Stimulated activated CD8-positive, alpha-beta memory T cell treated with anti-CD3 and anti-CD28 coated beads, Interleukin-7, amount 100 ng/mL, for 1 hour (primary cell): ENCODE data around the gene PCCB.
"Not testable (repeated sequence)": the region's sequence is repeated elsewhere in the genome, so short reads cannot be mapped to it uniquely, and the experiment has no call there.

Source experiments
- DNase-seq, 2 donors: peaks; one replicate each; pipeline ENCODE4 v3.0.0-alpha.2; 2020; ENCODE audit warnings: low read depth in 2 of 2

The PCCB gene

DNA sequence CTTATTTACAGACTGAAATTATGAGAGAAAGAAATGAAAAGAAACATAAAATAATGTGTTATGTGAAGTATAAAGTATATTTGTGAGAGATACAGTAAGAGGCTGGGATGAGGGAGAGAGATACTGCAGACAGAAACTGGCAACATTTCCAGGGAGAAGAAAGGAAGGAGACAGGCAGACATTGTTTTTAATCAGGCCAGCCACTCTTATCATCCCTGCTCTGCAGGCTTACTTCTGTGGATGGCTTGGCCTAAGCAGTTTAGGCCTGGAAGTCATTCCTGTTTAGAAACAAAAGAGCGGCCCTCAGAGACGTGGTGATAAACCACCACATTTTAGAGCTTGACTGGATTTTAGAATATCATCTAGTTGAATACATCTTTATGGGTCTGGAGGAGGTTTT lies 12.4 kb downstream of the PCCB start:
- no peak for DNase-seq

DNA sequence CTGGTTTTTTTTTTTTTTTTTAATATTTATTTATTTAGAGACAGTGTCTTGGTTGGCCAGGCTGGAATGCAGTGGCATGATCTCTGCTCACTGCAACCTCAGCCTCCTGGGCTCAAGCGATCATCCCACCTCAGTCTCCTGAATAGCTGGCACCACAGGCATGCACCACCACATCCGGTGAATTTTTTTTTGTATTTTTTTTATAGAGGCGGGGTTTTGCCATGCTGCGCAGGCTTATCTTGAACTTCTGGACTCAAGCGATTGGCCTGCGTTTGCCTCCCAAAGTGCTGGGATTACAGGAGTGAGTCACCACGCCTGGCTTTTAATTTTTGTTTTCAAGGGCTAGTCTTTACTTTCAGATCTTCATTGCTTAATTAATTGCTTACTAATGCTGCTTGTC lies 13.1 kb downstream of the PCCB start:
- DNase-seq, result no peak

DNA sequence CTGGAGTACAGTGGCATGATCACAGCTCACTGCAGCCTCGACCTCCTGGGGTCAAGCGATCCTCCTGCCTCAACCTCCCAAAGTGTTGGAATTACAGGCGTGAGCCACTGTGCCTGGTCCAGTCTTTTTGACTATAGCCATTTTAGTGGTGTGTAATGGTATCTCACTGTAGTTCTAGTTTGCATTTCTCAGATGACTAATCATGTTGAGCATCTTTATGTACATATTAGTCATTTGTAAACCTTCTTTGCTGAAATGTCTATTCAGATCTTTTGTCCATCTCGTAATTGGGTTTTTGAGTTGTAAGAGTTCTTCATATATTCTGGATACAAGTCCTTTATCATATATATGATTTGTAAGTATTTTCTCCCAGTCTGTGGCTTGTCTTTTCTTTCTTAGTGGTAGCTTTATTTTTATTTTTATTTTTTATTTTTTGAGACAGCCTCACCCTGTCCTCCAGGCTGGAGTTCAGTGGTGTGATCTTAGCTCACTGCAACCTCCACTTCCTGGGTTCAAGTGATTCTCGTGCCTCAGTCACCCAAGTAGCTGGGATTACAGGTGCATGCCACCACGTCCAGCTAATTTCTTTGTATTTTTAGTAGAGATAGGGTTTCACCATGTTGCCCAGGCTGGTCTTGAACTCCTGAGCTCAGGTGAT lies 16.5 kb downstream of the PCCB start:
- not testable (repeated sequence) for DNase-seq

DNA sequence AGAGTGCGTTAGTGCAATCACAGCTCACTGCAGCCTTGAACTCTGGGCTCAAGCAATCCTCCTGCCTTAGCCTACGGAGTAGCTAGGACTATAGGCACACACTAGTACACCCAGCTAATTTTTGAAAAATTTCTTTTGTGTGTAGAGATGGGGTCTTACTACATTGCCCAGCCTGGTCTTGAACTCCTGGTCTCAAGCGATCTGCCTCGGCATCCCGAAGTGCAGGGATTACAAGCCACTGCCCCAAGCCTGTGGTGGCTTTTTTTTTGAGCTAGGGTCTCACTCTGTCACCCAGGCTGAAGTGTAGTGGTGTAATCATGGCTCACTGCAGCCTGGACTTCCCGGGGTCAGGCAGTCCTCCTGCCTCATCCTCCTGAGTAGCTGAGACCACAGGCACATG lies 17.1 kb downstream of the PCCB start:
- no peak for DNase-seq

GRCh38 chr3:136270179-136270578 lies 20.0 kb downstream of the PCCB start:
- DNase-seq, result no peak

GRCh38 chr3:136271626-136272025 lies 21.5 kb downstream of the PCCB start:
- not testable (repeated sequence) for DNase-seq

DNA sequence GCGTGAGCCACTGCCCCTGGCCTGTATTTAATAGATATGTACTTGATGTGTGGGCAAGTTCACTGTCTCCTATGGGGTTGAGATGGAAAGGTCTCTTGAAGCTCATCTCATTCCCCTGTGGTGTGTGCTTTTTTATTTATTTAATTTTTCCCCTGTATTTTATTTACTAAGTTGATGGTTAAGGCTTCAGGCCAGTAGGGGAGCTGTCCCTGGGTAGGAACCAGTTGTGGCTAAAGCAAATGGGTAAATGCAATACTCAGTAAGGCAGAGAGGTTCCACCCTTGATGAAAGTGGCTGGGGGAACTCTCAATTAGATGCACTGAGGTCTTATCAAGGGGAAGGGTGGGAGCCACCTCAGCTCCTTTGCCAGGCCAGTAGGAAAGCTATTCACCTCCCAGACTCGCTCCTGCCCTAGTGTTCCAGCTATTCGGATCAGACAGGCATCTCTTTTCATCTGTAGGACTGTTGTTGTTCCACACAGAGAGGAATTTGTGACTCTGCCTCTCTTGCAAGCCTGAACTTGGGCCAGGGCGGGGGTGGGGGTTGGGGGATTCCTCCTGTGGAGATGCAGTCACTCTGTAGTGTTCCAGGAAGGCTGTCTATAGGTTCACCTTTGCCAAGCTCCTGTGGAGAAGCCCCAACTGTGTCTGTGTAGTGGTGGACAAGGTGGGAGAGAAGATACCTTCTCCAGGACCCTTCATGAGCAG lies 26.1 kb downstream of the PCCB start:
- no peak for DNase-seq

- no peak for DNase-seq
Measured at GRCh38 chr3:136277115-136277514, 27.0 kb downstream of the PCCB start.

- DNase-seq, result no peak
Measured at GRCh38 chr3:136277634-136278033, 27.5 kb downstream of the PCCB start.

GRCh38 chr3:136279092-136279491 lies 29.0 kb downstream of the PCCB start:
- DNase-seq, result no peak

DNA sequence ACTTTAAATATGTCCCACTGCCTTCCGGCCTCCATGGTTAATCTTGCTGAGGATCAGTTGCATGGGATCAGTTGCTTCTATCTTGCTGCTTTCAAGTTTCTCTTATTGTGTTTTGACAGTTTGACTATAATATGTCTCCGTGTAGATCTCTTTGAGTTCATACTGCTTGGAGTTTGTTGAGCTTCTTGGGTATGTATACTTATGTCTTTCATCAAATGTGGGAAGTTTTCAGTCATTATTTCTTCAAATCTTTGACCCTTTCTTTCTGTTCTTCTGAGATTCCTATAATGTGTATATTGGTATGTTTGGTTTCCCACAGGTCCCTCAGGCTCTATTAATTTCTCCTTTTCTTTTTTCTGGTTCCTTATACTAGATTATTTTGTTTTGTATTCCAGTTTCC lies 30.8 kb downstream of the PCCB start:
- no peak for DNase-seq

- no peak for DNase-seq
Measured at GRCh38 chr3:136281966-136282520, 31.9 kb downstream of the PCCB start.

GRCh38 chr3:136283627-136284026 lies 33.5 kb downstream of the PCCB start:
- no peak for DNase-seq

DNA sequence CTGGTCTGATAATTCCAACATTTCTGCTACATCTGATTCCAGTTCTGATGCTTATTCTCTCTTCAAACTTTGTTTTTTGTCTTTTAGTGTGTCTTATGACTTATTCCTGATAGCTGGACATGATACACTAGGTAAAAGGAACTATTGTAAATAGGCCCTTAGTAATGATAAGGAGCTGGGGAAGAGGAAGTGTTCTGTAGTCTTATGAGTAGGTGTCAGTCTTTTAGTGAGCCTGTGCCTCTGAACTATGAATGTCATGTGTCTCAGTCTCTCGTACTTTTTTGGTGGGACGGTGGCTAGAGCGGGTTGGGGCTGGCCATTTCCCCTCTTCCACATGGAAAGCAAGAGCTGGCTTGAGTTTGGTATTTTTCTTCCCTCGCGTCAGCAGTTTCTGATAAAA lies 41.2 kb downstream of the PCCB start:
- no peak for DNase-seq

GRCh38 chr3:136292500-136292899 lies 42.4 kb downstream of the PCCB start:
- no peak for DNase-seq

- no peak for DNase-seq
Measured at GRCh38 chr3:136293279-136293678, 43.1 kb downstream of the PCCB start.

- no peak for DNase-seq
Measured at GRCh38 chr3:136294176-136294575, 44.0 kb downstream of the PCCB start.

GRCh38 chr3:136296960-136297359 lies 46.8 kb downstream of the PCCB start:
- DNase-seq, result no peak

- DNase-seq, result no peak
Measured at GRCh38 chr3:136297826-136298225, 47.7 kb downstream of the PCCB start.

DNA sequence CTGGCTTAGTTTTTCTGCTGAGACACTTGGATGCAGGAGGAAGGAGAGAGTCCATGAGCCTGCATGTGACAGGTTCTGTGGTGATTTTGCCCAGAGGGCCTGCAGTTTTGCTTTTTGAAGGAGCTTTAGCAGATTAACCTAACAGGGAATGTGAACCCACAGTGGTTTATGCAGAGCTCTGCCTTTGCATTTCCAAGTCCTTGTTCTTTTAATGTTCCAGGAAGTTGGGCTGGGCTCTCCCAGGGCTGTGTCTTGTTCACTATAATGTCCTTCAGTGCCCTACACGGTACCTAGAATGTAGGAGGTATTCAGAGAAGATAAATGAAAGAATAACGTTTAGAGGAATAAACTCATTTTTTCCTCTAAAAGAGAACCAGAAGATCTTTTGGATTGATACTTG lies 50.3 kb downstream of the PCCB start:
- no peak for DNase-seq

DNA sequence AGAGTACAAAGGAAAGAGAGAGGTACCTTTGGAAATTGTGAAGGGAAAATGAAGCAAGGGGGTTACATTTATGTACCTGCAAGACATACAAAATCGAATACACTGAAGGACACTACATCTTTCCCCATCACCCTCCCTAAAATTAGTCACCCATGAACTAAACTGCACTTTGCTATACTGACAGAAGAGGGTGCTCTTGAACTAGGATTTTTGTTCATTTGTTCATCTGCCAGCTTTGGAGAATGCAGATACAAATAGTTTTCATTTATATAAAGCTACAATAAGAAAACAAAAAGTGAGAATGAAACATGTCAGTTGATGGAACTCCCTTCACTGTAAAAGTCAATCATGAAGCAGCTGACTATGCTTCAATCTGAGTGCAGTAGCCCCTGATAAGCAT lies 55.7 kb downstream of the PCCB start:
- no peak for DNase-seq

- DNase-seq, result no peak
Measured at GRCh38 chr3:136311261-136311660, 61.1 kb downstream of the PCCB start.

DNA sequence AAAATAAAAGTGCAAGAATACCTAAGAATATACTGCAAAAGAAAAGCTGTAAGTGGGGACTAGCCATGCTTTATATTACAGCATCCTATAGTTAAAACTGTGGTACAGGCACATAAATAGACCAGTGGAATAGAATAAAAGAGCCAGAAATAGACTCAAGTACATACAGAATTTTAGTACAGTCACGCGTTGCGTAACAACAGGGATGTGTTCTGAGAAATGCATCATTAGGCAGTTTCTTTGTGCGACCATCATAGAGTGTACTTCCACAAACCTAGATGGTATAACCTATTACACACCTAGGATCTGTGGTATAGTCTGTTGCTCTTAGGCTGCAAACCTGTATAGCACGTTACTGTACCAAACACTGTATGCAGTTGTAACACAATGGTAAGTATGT lies 61.8 kb downstream of the PCCB start:
- DNase-seq, result no peak
